Inferior parietal cortex (tissue), 1 donor: ENCODE results near the gene AQP9.
A peak's percentile ranks its signal among the peaks of the same experiment; 100 is the strongest.
"Not testable (repeated sequence)": the region's sequence is repeated elsewhere in the genome, so short reads cannot be mapped to it uniquely, and the experiment has no call there.

Source experiments
- DNase-seq: peaks from one replicate; pipeline ENCODE4 v3.0.0-alpha.2; 2016; ENCODE audit errors: extremely low spot score

AQP9 gene, protein sequence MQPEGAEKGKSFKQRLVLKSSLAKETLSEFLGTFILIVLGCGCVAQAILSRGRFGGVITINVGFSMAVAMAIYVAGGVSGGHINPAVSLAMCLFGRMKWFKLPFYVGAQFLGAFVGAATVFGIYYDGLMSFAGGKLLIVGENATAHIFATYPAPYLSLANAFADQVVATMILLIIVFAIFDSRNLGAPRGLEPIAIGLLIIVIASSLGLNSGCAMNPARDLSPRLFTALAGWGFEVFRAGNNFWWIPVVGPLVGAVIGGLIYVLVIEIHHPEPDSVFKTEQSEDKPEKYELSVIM

DNA sequence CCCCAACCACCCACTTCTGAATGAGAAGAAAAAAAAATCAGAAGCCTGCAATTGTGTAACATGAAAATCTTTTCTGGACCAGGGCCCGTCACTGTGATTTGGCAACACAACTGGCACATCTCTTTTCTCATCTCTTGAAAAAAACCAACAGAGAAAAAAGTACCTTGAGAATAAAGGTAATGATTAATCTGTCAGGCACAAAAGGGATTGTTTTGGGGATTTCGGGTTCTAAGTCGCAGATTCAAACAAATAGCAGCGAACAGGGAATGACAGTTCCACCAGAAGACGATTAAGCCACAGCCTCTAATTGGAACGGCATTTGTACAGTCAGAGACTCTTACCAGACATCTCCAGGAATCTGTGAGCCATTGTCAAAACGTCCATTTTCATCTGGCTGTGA is at the start of gene AQP9:
AQP9 (plus strand) TSS at position 276 of the 400 bp plus-strand sequence. CDS start 185 bp downstream, outside the sequence.
- DNase-seq = peak; percentile 21

DNA sequence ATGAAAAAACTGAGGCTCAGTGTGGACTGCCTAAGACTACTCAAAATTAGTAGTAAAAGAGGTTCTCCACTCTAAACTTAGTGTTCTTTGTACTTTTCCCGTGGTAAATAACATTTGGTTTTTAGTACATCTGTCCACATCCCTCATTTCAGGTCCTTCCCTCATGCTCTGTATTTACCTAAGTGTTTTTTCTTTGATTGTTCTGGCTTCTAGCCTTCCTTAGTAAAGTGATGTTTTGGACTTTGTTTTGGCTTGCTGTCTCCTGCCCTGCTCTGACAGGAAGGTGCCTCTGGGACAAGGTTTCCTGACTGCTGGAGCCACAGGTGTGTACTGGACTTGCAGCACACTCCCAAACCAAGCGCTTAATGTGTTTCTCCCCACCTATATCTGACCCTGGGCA is 42.8 kb upstream of the AQP9 start:
- no peak for DNase-seq

DNA sequence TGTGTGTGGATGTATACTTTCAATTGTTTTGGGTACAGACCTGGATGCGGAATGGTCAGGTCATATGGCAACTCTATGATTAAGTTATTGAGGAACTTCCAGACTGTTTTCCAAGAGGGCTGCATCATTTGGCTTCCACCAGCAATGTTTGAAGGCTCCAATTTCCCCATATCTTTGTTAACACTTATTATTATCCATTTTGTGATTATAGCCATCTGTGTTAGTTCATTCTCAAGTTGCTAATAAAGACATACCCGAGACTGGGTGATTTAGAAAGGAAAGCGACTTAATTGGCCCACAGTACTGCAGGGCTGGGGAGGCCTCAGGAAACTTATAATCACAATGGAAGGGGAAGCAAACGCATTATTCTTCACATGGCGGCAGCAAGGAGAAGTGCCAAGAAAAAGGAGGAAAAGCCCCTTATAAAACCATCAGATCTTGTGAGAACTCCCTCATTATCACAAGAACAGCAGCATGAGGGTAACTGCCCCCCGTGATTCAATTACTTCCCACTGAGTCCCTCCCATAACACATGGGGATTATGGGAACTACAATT is 41.6 kb upstream of the AQP9 start:
- DNase-seq = no peak

DNA sequence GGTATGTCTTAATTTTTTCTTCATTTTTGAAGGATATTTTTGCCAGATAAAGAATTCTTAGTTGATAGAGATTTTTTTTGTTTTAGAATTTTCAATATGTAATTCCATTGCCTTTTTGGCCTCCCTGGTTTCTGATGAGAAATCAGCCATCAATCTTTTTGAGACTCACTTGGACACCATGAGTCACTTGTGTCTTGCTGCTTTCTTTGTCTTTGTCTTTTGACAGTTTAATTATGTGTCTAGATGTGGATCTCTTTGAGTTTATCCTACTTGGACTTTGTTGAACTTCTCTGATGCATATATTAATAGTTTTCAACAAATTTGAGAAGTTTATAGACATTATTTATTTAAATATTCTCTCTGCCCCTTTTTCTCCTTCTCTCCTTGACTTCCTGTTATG is 34.7 kb upstream of the AQP9 start:
- no peak for DNase-seq

DNA sequence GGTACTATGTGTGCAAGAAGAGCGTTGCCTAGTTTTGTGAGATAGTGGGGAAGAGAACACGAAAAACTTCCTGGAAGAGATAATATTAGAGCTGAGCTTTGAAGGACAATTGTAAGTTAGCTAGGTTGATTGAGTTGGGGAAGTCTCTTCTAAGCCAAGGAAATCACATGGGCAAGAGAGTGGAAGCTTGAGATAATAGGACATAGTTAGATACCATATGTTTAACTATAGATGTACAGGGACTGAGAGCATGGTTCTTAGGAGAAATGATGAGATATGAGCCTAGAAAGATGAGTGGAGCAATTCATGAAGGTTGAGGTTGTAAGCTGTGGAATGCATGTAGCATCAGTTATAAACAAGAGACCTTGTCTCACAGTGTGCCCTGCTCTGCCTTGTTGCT is 30.1 kb upstream of the AQP9 start:
- DNase-seq = no peak

DNA sequence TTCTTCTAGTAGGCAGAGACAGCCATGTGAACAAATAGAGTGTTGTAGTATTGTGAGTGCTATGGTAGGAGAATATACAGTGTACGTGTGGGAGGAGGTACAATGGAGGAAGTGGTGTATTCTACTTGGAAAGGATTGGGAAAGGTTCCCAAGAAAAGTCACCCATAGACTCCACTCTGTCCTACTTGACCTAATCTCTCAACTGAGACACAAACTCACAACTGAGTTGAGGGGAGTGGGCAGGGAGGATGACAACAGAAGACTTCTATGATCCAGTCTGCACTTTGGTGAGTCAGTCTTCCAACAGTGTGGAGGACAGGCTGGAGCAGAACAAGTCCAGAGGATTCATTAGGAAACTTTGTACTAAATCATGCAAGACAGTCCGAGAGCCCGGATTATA is 28.8 kb upstream of the AQP9 start:
- no peak for DNase-seq

DNA sequence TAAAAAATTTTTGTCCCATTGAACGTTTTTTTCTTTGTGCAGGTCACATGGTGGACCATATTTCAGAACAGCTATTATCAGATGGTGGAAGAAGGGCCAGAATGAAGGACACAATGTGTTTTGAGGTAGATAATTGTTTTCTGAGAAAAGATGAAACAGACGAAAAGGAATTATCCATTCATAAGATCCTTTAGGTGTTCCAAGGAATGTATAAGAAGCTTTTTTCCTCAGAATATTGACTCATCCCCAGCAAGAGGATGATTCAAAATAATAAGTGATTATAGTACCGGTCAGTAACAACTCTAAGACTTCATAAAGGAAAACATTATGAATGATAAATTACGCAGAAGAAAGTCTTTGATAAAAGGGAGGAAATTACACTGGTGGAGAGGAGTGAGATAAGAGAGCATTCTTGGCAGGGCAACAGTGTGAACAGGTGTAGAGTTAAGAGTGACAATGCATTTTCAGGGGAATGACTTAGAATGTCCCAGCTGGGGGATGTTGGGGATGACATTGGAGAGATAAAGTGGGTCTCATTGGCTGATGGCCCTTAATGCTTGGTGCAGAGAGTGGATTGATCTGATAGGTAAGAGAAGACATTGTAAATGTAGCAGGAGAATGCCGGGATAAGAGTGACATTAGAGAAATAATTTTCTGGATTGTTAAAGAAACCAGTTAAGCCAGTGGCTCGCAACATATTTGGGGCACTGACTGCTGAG is 27.0 kb upstream of the AQP9 start:
- peak; percentile 6 for DNase-seq

DNA sequence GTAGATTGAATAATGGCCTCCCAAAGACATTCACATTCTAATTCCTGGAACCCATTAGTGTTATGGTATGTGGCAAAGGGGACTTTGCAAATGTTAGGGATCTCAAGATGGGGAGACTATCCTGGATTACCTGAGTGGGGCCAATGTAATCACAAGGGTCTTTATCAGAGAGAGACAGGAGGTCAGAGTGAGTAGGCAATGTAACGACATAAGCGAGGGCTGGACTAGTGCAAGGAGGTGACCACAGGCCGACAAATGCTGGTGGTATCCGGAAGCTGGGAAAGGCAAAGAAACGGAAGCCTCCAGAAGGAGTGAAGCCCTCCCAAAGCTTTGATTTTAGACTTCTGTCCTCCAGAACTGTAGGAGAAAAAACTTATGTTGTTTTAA is 26.5 kb upstream of the AQP9 start:
- DNase-seq = no peak

DNA sequence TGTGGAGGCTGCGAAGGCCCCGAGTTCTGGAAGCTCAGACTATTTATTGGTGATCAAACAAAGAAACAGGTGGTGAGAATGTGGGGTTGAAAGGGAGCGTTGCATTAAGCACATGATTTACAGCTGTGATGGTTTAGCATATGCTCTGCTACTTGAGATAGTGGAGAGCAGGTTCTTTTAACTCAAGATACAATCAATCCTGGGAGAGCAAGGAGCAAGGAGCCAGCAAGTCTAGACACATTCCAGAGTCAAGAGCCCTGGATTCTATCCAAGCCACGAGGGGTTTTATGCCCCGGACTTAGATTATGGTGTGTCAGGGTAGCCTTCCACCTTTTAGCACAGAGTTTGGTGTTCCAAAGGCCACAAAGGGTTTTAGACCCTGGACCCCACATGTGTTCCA is 24.8 kb upstream of the AQP9 start:
- not testable (repeated sequence) for DNase-seq

DNA sequence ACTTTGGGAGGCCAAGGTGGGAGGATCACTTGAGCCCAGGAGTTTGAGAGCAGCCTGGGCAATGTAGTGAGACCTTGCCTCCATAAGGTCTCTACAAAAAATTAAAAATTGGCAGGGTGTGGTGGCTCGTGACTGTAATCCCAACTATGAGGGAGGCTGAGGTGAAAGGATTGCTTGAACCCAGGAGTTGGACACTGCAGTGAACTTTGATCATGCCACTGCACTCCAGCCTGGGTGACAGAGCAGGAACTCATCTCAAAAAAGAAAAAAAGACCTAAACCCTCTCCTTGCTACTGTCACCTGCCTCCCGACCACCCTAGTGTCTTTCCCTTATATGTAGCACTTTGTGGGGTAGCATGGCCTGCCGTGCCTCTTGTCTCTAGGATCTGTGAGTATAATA is 23.8 kb upstream of the AQP9 start:
- no peak for DNase-seq

DNA sequence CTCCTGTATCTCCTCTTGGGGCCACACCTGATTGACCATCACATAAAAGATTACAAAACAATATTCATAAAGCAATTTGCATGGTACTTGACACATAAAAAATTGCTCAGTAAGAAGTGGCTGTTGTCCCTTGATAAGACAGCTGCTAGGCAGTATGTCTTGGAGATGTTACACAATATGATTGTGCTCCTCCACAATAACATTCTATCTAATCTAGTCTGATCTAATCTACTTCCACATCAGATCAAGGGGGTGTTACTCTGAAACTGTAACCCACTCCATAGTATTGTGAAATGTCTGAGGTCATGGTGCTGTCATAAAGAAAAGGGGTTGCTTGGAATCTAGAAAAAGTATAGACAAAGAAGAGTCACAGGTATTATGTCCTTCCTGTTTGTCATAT is 23.4 kb upstream of the AQP9 start:
- DNase-seq = no peak

DNA sequence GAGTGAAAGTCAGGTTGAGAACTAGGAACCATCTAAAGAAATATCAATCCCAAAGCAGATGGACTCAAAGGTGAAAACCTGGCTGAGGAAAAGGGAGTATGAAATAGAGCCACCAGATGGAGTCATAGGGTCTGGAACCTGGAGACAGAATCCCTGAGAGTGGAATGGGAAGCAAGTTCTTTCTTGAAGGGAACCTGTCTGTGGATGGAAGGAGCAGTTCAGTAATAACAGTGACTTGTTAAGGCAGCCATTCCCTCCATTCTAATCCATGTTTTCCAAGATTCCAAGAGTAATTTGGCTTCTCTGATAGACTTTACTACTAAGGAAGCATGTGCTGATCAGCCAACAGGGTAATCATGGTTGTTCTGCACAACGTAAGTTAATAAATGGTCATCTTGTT is 22.5 kb upstream of the AQP9 start:
- DNase-seq = no peak

DNA sequence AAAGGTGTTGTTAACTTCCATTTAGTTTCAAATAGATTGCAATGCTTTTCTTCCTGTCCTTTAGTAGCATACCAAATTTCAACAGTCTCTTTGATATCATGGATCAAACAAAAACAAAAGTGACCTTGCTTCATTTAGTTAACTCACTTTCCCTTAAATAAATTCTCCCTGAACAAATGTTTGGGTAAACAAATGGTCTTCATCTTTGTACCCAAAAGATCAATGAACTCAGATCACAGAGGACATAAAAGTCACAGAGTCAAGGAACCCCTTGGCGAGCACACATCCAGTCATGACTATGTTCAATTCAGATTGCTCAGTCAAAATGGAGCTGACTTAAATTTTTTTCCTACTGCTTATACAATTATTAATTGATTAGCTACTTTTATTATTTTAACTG is 20.6 kb upstream of the AQP9 start:
- no peak for DNase-seq

DNA sequence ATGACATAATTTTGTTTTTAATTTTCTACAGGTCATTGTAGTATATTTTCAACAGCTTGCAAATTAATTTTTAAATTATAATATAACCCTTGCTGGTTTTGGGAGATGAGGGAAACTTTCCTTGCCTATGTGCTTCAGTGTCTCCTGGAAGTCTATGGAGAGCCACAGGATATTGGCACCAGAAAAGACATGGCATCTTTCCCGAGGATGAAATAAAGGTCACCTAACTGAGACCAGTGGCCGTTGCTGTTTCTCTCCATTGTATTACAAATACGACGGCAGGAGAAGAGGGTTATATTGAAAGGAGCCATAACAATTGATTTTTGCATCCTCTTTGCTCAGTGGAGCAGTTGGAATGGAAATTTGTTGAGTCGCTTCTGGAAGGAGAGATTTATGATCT is 19.9 kb upstream of the AQP9 start:
- DNase-seq = no peak

DNA sequence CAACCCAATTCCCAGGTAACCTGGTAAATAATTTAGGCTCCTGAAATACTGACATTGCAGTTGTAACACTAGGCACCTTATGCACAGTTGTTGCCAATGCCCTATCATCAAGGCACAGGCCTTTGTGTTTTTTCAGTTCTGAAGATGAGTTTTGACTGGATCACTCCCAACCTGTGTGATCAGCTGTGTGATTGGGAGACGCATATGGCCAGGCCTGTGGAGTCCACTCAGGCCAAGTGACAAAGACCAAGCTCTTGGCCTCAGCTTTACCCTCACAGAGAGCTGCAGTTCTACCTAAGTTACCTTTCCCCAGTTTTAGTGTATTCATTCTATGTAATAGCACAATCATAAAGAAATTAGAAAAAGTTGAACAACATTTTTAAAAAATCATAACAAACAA is 19.2 kb upstream of the AQP9 start:
- DNase-seq = no peak

DNA sequence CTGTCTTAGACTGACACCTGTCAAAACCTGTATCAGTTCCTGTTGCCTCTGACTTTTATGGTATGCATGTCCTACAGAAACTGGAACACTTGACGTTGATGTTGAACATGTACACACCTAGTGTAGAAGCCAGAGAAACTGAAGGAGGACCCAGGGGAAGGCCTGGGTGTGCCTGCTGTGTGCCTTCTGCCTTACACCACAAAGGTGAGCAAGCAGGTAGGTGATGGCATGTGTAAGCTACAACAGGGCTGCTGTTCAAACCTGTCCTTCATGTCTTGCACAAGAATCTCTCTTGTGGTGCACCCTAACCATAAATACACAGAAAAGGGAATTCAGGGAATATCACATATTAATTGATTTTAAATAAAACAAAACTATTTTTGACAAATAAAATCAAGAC is 13.6 kb upstream of the AQP9 start:
- no peak for DNase-seq

DNA sequence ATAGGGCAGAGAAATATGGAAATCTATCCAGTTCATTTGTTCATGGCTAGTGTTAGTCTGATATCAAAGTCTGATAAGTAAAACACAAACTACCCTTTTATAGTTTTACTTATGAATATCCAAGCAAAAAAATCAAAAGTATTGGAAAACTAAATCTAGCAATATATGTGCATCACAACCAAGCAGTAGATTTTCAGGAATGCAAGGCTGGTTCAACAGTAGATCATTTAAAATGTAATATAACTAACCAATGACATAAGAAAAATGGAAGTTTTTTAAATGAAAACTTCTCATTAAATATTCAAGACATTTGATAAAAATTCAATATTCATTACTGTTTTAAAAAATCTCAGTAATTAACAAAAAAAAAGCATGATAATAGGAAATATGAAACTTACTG is 12.8 kb upstream of the AQP9 start:
- DNase-seq = no peak

DNA sequence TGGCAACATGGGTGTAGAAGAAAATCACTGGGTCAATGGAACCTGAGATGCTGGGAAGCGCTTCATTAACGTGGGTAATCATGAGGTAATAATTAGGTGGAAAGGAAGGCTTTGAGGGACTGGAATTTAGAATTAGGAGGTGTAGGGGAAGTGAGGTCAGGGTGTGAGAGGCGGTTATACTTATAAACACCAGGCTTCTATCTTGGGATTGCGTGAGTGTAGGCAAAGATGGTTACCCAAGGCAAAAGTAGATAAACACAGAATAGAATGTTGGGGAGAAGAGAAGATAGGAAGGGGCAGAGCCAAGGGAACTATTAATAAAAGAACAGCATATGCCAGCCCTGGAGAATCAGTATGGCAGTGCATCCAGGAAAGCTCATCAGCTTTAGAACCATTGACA is 3.3 kb upstream of the AQP9 start:
- DNase-seq = no peak

DNA sequence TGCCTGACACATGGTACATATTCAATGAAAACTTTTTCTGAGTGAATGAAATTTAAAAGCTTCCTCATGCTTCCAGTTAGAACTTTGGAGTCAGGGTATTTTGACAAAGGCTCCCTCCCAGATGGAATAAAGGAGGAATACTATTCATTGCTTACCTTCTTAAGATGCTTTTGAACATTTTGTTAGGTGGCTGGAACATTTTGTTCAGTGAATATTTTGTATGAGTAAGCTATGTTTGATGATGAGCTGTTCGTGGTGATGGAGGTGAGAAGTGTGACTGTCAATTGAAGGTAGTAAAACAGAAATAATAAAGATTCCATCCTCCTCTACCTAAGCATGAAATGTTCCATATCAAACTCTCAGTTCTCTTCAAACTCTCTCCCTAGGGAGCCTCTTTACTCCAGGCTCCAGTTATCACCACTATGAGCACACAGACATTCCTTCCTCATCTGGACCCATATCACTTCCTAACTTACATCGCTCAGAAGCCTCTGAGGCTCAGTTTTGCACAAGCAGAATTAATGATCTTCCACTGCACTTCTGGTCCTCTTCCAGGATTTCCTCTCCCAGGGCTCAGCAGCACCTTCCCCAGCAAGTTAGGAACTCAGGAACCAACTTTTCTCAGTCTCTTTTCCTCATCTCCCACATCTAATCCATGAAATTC is 2.5 kb upstream of the AQP9 start:
- DNase-seq = no peak

DNA sequence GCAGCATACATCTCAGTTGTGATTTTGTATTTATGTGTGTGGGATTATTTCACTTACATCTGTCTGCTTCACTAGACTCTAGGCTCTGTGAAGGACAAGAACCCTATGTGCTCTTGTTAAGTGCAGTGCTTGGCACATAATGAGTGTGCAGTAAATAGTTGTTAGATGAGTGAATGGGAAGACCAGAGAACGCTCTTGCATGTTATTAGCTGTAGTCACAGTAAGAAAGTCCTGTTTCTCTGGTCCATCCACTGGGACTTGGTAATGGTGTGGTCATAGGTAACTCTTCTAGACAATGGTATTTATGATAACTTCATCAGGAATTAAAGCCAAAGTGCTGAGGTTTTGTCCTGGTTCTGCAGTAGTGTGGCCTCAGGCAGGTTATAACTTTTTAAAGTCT is 1.4 kb upstream of the AQP9 start:
- no peak for DNase-seq

DNA sequence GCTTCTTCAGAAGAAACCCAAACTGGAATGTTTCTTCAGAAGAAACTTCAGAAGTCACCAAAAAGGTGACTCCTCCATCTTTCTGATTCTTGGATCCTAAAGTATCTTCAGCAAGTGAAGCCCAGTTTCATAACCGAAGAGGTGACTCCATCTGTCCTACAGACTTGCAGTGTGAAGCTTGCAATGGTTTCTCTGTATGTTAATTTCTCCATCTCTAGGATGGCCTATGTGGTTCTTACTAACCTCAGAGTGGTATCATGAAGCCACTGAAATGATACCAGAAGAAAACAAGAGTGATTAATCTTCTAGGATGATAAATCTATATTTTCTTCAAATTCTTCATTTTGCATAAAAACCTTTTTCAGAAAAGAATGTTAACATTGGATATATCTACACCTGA is 495 bp upstream of the AQP9 start:
- DNase-seq = no peak

DNA sequence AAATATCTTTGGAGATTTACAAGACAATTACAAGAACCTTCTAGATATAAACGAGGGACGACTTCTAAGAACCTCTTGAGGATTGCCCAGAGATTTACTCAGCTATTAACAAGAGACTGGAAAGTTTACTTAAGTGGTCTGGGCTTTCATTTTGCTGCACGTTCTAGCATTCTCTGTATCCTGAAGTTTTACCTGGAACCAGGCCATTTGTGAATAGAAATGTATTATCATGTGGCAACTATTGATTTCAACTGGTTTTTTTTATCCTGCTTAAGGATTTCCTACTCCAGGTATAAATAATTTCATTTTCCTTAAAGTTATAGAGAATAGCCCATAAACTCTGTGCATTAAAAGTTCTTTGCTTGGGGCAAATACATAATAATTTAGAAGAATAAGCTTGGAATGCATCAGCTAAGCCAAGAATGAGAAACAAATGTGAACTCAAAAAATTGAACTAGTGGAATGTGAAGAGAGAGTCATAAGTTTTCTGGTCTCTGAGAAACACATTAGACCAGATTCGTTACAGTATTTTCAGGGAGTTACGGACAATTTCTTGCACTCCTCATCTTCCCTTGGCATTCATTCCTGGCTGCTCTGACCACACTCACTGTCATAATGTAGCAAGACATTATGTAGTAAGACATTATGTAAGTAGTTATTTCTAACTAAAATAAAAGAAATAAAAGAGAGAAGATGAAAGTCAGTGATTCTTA is 1.3 kb downstream of the AQP9 start:
- peak; percentile 12 for DNase-seq
